ENCODE measurements around the gene C12orf43.

The C12orf43 gene

GRCh38 chr12:121010860-121011259 is 5.4 kb downstream of the C12orf43 start:
- DNase-seq (ENCODE audit: low read depth, low spot score), result no peak
- Histone ChIP-seq H3K9me3 (ENCODE audit: control insufficient read depth, insufficient read depth, low read length) (no peaks in the 10 kb centered on the region), H3K27me3 (ENCODE audit: control insufficient read depth, insufficient read depth, low read length) (no peaks in the 10 kb centered on the region), H3K36me3 (ENCODE audit: control insufficient read depth, insufficient read depth, low read length) (peaks cover 20% of the 10 kb centered on the region; the same call in 1 of the 2 replicates), H3K27ac (ENCODE audit: low read length) (no peak overlapping the region), H3K4me1 (ENCODE audit: control insufficient read depth, insufficient read depth, low read length) (no peaks in the 10 kb centered on the region), H3K4me3 (ENCODE audit: low read length) (no peak overlapping the region)
- no CpG with 5 or more reads among the region's 8 CpGs for WGBS (ENCODE audit: insufficient coverage, insufficient read length)

DNA sequence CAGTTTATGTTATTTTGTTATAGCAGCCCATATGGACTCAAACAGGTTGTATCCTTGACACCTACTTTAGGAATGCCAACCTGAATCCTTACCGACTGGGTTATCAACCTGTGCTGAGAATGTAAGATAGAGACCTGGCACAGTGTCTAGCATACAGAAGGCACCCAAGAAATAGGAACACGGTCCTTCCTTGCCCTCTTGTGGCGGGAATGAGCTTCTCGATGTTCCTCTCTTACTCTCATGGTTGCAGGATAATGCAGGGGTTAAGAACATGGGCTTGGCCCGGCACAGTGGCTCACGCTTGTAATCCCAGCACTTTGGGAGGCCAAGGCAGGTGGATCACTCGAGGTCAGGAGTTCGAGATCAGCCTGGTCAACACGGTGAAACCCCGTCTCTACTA is 6.5 kb downstream of the C12orf43 start:
- WGBS (ENCODE audit: insufficient coverage, insufficient read length), result no CpG with 5 or more reads among the region's 10 CpGs
- peaks cover 21% of the 10 kb centered on the region for H3K36me3 ChIP-seq (ENCODE audit: control insufficient read depth, insufficient read depth, low read length)
- no peaks in the 10 kb centered on the region for H3K4me1 ChIP-seq (ENCODE audit: control insufficient read depth, insufficient read depth, low read length)
- no peaks in the 10 kb centered on the region for H3K9me3 ChIP-seq (ENCODE audit: control insufficient read depth, insufficient read depth, low read length)
- no peaks in the 10 kb centered on the region for H3K27me3 ChIP-seq (ENCODE audit: control insufficient read depth, insufficient read depth, low read length)
- DNase-seq (ENCODE audit: low read depth, low spot score), result no peak
- H3K27ac ChIP-seq (ENCODE audit: low read length), result no peak overlapping the region
- H3K4me3 ChIP-seq (ENCODE audit: low read length), result no peak overlapping the region

GRCh38 chr12:121008347-121009098 is 7.8 kb downstream of the C12orf43 start:
- peaks cover 31% of the 10 kb centered on the region for H3K36me3 ChIP-seq (ENCODE audit: control insufficient read depth, insufficient read depth, low read length)
- no peaks in the 10 kb centered on the region for H3K4me1 ChIP-seq (ENCODE audit: control insufficient read depth, insufficient read depth, low read length)
- WGBS (ENCODE audit: insufficient coverage, insufficient read length), result no CpG with 5 or more reads among the region's 8 CpGs
- H3K27me3 ChIP-seq (ENCODE audit: control insufficient read depth, insufficient read depth, low read length), result no peaks in the 10 kb centered on the region
- no peak overlapping the region for H3K4me3 ChIP-seq (ENCODE audit: low read length)
- H3K9me3 ChIP-seq (ENCODE audit: control insufficient read depth, insufficient read depth, low read length), result no peaks in the 10 kb centered on the region
- no peak for DNase-seq (ENCODE audit: low read depth, low spot score)
- H3K27ac ChIP-seq (ENCODE audit: low read length), result no peak overlapping the region

DNA sequence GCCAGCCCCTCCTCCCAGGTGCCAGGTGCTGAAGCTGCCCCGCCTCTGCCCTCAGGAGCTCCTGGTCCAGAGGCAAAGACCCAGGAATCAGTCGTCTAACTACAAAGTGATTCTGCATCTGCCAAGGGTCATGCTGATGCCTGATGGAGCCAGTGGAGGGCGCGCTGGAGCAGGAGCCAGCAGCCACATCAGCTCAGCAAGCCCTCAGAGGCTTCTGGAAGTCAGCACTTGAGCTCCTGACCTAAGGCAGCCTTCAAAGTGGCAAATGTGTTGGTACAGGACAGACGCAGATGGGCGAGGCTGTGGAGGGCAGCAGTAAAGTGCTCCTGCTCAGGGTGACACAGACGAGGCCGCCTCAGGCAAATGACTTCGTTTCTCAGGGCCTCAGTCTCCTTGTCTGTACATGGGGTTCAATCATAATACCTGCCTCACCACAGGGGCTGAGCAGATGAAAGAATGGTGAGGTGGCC is 10.9 kb downstream of the C12orf43 start:
- no peak for DNase-seq (ENCODE audit: low read depth, low spot score)
- no CpG with 5 or more reads among the region's 9 CpGs for WGBS (ENCODE audit: insufficient coverage, insufficient read length)

GRCh38 chr12:121004253-121004815 is 12.0 kb downstream of the C12orf43 start:
- Histone ChIP-seq H3K27ac (ENCODE audit: low read length) (no peak overlapping the region), H3K36me3 (ENCODE audit: control insufficient read depth, insufficient read depth, low read length) (peaks cover 21% of the 10 kb centered on the region), H3K9me3 (ENCODE audit: control insufficient read depth, insufficient read depth, low read length) (no peaks in the 10 kb centered on the region), H3K4me3 (ENCODE audit: low read length) (no peak overlapping the region), H3K4me1 (ENCODE audit: control insufficient read depth, insufficient read depth, low read length) (no peaks in the 10 kb centered on the region; the same call in 1 of the 2 replicates), H3K27me3 (ENCODE audit: control insufficient read depth, insufficient read depth, low read length) (no peaks in the 10 kb centered on the region)
- DNase-seq (ENCODE audit: low read depth, low spot score), result no peak
- no CpG with 5 or more reads among the region's 16 CpGs for WGBS (ENCODE audit: insufficient coverage, insufficient read length)

More for the DNA sequence above, 10.9 kb downstream of the C12orf43 start:
- no peaks in the 10 kb centered on the region for H3K4me1 ChIP-seq (ENCODE audit: control insufficient read depth, insufficient read depth, low read length)
- no peaks in the 10 kb centered on the region for H3K9me3 ChIP-seq (ENCODE audit: control insufficient read depth, insufficient read depth, low read length)
- H3K4me3 ChIP-seq (ENCODE audit: low read length), result no peak overlapping the region
- H3K36me3 ChIP-seq (ENCODE audit: control insufficient read depth, insufficient read depth, low read length), result peaks cover 24% of the 10 kb centered on the region
- H3K27me3 ChIP-seq (ENCODE audit: control insufficient read depth, insufficient read depth, low read length), result no peaks in the 10 kb centered on the region
- no peak overlapping the region for H3K27ac ChIP-seq (ENCODE audit: low read length)

DNA sequence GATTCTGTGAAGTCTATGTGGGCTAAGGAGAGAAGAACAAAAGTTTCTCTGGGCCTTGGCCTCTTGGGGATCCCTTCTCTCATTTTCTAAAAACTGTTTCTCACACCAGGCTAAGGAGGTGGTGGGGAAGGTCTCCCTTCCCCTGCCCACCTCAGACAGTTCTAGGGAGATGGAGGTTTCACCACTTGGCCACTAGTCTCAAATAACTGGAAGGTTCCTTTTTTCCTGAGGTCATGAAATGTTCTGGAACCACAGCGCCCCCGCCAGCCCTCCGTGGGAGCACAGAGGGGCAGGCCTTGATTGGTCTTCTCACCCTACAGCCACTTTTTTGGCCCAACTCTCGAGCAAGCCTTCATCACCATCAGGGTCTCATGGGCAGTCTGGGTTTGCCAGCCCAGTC is 12.6 kb downstream of the C12orf43 start:
- no peaks in the 10 kb centered on the region for H3K27me3 ChIP-seq (ENCODE audit: control insufficient read depth, insufficient read depth, low read length)
- no peak for DNase-seq (ENCODE audit: low read depth, low spot score)
- no peak overlapping the region for H3K27ac ChIP-seq (ENCODE audit: low read length)
- H3K9me3 ChIP-seq (ENCODE audit: control insufficient read depth, insufficient read depth, low read length), result no peaks in the 10 kb centered on the region
- H3K4me1 ChIP-seq (ENCODE audit: control insufficient read depth, insufficient read depth, low read length), result peaks cover 3% of the 10 kb centered on the region; the same call in 1 of the 2 replicates
- peaks cover 19% of the 10 kb centered on the region for H3K36me3 ChIP-seq (ENCODE audit: control insufficient read depth, insufficient read depth, low read length)
- no peak overlapping the region for H3K4me3 ChIP-seq (ENCODE audit: low read length)
- no CpG with 5 or more reads among the region's 4 CpGs for WGBS (ENCODE audit: insufficient coverage, insufficient read length)

DNA sequence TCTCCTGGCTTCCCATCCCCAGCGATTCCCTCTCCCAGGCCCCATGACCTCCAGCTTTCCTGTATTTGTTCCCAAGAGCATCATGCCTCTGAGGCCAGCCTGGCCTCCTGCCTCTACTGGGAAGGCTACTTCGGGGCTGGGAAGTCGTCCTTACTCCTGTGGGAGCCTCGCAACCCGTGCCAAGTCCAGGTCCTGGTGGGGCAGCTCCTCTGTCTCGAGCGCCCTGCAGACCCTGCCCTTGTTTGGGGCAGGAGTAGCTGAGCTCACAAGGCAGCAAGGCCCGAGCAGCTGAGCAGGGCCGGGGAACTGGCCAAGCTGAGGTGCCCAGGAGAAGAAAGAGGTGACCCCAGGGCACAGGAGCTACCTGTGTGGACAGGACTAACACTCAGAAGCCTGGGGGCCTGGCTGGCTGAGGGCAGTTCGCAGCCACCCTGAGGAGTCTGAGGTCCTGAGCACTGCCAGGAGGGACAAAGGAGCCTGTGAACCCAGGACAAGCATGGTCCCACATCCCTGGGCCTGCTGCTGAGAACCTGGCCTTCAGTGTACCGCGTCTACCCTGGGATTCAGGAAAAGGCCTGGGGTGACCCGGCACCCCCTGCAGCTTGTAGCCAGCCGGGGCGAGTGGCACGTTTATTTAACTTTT is 14.3 kb downstream of the C12orf43 start:
- no peak overlapping the region for H3K27ac ChIP-seq (ENCODE audit: low read length)
- H3K9me3 ChIP-seq (ENCODE audit: control insufficient read depth, insufficient read depth, low read length), result no peaks in the 10 kb centered on the region
- peaks cover 13% of the 10 kb centered on the region for H3K36me3 ChIP-seq (ENCODE audit: control insufficient read depth, insufficient read depth, low read length)
- no peak overlapping the region for H3K4me3 ChIP-seq (ENCODE audit: low read length)
- DNase-seq (ENCODE audit: low read depth, low spot score), result no peak
- no CpG with 5 or more reads among the region's 16 CpGs for WGBS (ENCODE audit: insufficient coverage, insufficient read length)
- H3K27me3 ChIP-seq (ENCODE audit: control insufficient read depth, insufficient read depth, low read length), result no peaks in the 10 kb centered on the region
- peaks cover 3% of the 10 kb centered on the region; the same call in 1 of the 2 replicates for H3K4me1 ChIP-seq (ENCODE audit: control insufficient read depth, insufficient read depth, low read length)

GRCh38 chr12:121001060-121001459 is 15.2 kb downstream of the C12orf43 start:
- no CpG with 5 or more reads among the region's 11 CpGs for WGBS (ENCODE audit: insufficient coverage, insufficient read length)
- Histone ChIP-seq H3K27ac (ENCODE audit: low read length) (no peak overlapping the region), H3K36me3 (ENCODE audit: control insufficient read depth, insufficient read depth, low read length) (peaks cover 13% of the 10 kb centered on the region), H3K4me3 (ENCODE audit: low read length) (no peak overlapping the region), H3K9me3 (ENCODE audit: control insufficient read depth, insufficient read depth, low read length) (no peaks in the 10 kb centered on the region), H3K27me3 (ENCODE audit: control insufficient read depth, insufficient read depth, low read length) (no peaks in the 10 kb centered on the region), H3K4me1 (ENCODE audit: control insufficient read depth, insufficient read depth, low read length) (peaks cover 3% of the 10 kb centered on the region; the same call in 1 of the 2 replicates)
- no peak for DNase-seq (ENCODE audit: low read depth, low spot score)

- no peak overlapping the region for H3K4me3 ChIP-seq (ENCODE audit: low read length)
- no peaks in the 10 kb centered on the region for H3K9me3 ChIP-seq (ENCODE audit: control insufficient read depth, insufficient read depth, low read length)
- H3K4me1 ChIP-seq (ENCODE audit: control insufficient read depth, insufficient read depth, low read length), result peaks cover 3% of the 10 kb centered on the region; the same call in 1 of the 2 replicates
- DNase-seq (ENCODE audit: low read depth, low spot score), result no peak
- no peak overlapping the region for H3K27ac ChIP-seq (ENCODE audit: low read length)
- no CpG with 5 or more reads among the region's 11 CpGs for WGBS (ENCODE audit: insufficient coverage, insufficient read length)
- H3K27me3 ChIP-seq (ENCODE audit: control insufficient read depth, insufficient read depth, low read length), result no peaks in the 10 kb centered on the region
- H3K36me3 ChIP-seq (ENCODE audit: control insufficient read depth, insufficient read depth, low read length), result peaks cover 13% of the 10 kb centered on the region
Observed at GRCh38 chr12:121000530-121000929, 15.8 kb downstream of the C12orf43 start.

GRCh38 chr12:120999191-121000120 is 16.8 kb downstream of the C12orf43 start:
- no peaks in the 10 kb centered on the region for H3K9me3 ChIP-seq (ENCODE audit: control insufficient read depth, insufficient read depth, low read length)
- WGBS (ENCODE audit: insufficient coverage, insufficient read length), result no CpG with 5 or more reads among the region's 23 CpGs
- H3K27me3 ChIP-seq (ENCODE audit: control insufficient read depth, insufficient read depth, low read length), result no peaks in the 10 kb centered on the region
- peaks cover 9% of the 10 kb centered on the region for H3K36me3 ChIP-seq (ENCODE audit: control insufficient read depth, insufficient read depth, low read length)
- H3K4me1 ChIP-seq (ENCODE audit: control insufficient read depth, insufficient read depth, low read length), result peaks cover 3% of the 10 kb centered on the region; the same call in 1 of the 2 replicates
- H3K27ac ChIP-seq (ENCODE audit: low read length), result no peak overlapping the region
- no peak for DNase-seq (ENCODE audit: low read depth, low spot score)
- H3K4me3 ChIP-seq (ENCODE audit: low read length), result no peak overlapping the region; the same call in 1 of the 2 replicates
